Spleen (tissue), 11 donors: ENCODE measurements around the gene VSNL1. TPM values are rescaled to one million over a fixed set of nuclear protein-coding genes. Genes with fewer than 3 reads are reported as not detected.

Source experiments
- DNase-seq: peaks from one replicate; pipeline ENCODE4 v3.0.0-alpha.2; 2020
- H3K27ac ChIP-seq, 8 donors: fragments of 200-600 bp; sonication (generic) in 7 of 8; 1 replicate in 4 of 8; 2 replicates in 4 of 8; pipeline versions ENCODE4 v1.5.0 to v1.8.0; 2016 to 2021; ENCODE audit warnings: inconsistent platforms in 4 of 8, mild to moderate bottlenecking in 4 of 8, moderate library complexity in 1 of 8
- H3K27me3 ChIP-seq, 7 donors: fragments of 200-600 bp; sonication (generic) in 6 of 7; replicated peaks in 1 of 7; 1 replicate in 4 of 7; 2 replicates in 3 of 7; pipeline versions ENCODE4 v1.5.0 to v1.8.0; 2016 to 2021; ENCODE audit warnings: inconsistent platforms in 3 of 7, mild to moderate bottlenecking in 1 of 7
- H3K36me3 ChIP-seq, 6 donors: fragments of 200-600 bp; sonication (generic) in 5 of 6; 1 replicate in 4 of 6; 2 replicates in 2 of 6; pipeline versions ENCODE4 v1.5.0 to v1.8.0; 2016 to 2021; ENCODE audit warnings: inconsistent platforms in 2 of 6
- H3K4me1 ChIP-seq, 6 donors: fragments of 200-600 bp; sonication (generic) in 5 of 6; 1 replicate in 3 of 6; 2 replicates in 3 of 6; pipeline versions ENCODE4 v1.5.0 to v1.8.0; 2016 to 2021; ENCODE audit warnings: inconsistent platforms in 3 of 6
- H3K4me3 ChIP-seq, 8 donors: fragments of 200-600 bp; sonication (generic) in 7 of 8; 1 replicate in 4 of 8; 2 replicates in 4 of 8; pipeline versions ENCODE4 v1.5.0 to v1.8.0; 2016 to 2021; ENCODE audit warnings: inconsistent platforms in 4 of 8, mild to moderate bottlenecking in 4 of 8, moderate library complexity in 2 of 8
- H3K9me3 ChIP-seq, 8 donors: fragments of 200-600 bp; sonication (generic) in 7 of 8; 1 replicate in 4 of 8; 2 replicates in 4 of 8; pipeline versions ENCODE4 v1.5.0 to v1.8.0; 2016 to 2021; ENCODE audit warnings: inconsistent platforms in 4 of 8
- POLR2A ChIP-seq, 3 donors: fragments of 450-650 bp; IDR thresholded peaks; one replicate each; pipeline ENCODE4 v1.5.1; 2017; ENCODE audit warnings: antibody characterized with exemption in 3 of 3, mild to moderate bottlenecking in 1 of 3
- POLR2AphosphoS5 ChIP-seq, 3 donors: sonication (generic); formaldehyde crosslinking; IDR thresholded peaks; one replicate each; pipeline ENCODE4 v1.5.1; 2017; ENCODE audit warnings: antibody characterized with exemption in 3 of 3
- WGBS, 5 donors: extraction: QIAGEN DNeasy Blood & Tissue Kit in 3 of 5; methylation state at CpG; one replicate each; pipeline versions ENCODE4 v1.1.5 to v1.1.7; 2013 to 2018; 5-methylcytosine and 5-hydroxymethylcytosine counted together
- intact Hi-C: fragments of 100-400 bp; cut with DNase I; formaldehyde crosslinking; loops from one replicate; pipeline ENCODE4 v1.15.0; 2023; ENCODE audit warnings: low total_unique reads
- polyA plus RNA-seq, 3 donors: library from polyadenylated mRNA; stranded (reverse); fragments of 200-250 nt; gene quantifications; one replicate each; pipeline ENCODE4 v1.2.1, GENCODE V29; 2013
- total RNA-seq, 7 donors: library from RNA; depleted of rRNA in 3 of 7; stranded (reverse); fragments of >200 nt in 3 of 7; fragmentation: NEBNext Ultra II Directional in 4 of 7; extraction: Animal tissue kit (Norgen Biotek cat#: 25700) in 4 of 7; gene quantifications; one replicate each; pipeline versions ENCODE4 v1.1.0 to v1.2.1, GENCODE V29; 2016 to 2021
- TF ChIP-seq, protein P1 (sequence below), 11 experiments: fragments of 200-600 bp in 7 of 11; fragments of 450-650 bp in 4 of 11; sonication (generic) in 4 of 11; IDR thresholded peaks in 8 of 11; conservative IDR thresholded peaks in 3 of 11; 1 replicate in 7 of 11; 2 replicates in 4 of 11; pipeline versions ENCODE4 v1.4.0 to v1.8.0; 2016 to 2021; ENCODE audit warnings: antibody characterized with exemption in 11 of 11, inconsistent platforms in 4 of 11, mild to moderate bottlenecking in 1 of 11
- donor health status: healthy with polysubstance abuse.
- donor health status: DM: no; HTN: no; CAD: no; lungs with moderate emphysema.
- donor health status: DM: no; HTN: no; CAD: no.
- donor health status: Bipolar disorder and iron deficiency.
- donor health status: healthy.
- donor health status: DM: no; HTN: no; CAD: no.
- donor health status: DM: yes; HTN: yes; CAD: no.

The VSNL1 gene
- total and polyA plus RNA-seq, 10 donors, result 0.06 to 0.16 TPM; not detected in 8

DNA sequence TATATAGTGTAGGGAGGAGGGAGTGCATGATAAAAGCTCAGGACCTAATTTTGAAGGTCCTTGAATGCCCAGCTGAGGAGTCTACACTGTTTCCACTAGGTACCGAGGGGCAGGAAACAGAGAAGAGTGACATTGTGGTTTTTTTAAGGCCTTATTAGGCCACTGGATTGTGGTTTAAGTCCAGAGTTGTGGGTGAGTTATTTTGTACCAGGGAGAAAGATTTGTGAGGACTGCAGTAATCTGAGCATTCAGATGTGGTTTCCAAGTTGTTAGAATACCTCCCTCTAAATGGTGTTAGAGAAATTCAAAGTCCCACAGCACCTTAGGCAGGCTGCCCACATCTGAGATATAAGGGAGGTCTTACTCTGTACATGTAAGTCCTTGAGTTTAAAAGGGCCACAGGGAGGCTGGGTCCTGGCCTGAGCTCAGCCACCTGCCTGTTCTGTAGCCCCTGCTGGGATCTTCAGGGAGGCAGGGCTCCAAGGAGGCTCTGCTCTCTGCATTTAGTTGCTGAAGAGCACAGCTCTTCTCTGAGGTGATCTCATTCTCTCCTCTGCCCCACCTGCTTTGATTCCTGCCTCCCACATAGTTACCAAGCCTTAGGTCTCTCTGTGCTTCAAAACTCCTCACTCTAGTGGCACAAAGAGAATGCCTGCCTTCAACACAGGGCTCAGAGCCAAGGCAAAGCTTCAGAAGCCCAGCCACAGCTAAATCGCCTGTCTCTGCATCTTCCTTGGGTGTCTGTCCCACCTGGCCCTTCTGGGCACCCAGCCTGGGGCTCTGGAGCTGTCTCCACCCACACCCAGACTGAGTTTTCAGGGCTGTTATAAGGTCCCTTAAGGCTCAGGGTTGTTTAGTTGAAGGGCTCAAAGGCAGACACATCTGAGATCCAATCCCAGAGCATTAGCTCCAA is 88.1 kb downstream of the VSNL1 start:
- TF ChIP-seq POLR2AphosphoS5 (IDR thresholded peaks at IDR 0.05), result no peak
- no peaks in the 10 kb centered on the region for H3K4me1 ChIP-seq
- H3K36me3 ChIP-seq, result no peaks in the 10 kb centered on the region
- peaks cover 0 to 12% (median 0%) of the 10 kb centered on the region in 8 donors for H3K9me3 ChIP-seq
- no peak overlapping the region for H3K27ac ChIP-seq
- no peak overlapping the region for H3K4me3 ChIP-seq
- DNase-seq, result no peak
- intact Hi-C loops, result no loop called here
- H3K27me3 ChIP-seq, result no peaks in the 10 kb centered on the region
- WGBS, 5 donors, result 38 to 58% (median 42%) methylated on average over 2 of the region's 2 CpGs

DNA sequence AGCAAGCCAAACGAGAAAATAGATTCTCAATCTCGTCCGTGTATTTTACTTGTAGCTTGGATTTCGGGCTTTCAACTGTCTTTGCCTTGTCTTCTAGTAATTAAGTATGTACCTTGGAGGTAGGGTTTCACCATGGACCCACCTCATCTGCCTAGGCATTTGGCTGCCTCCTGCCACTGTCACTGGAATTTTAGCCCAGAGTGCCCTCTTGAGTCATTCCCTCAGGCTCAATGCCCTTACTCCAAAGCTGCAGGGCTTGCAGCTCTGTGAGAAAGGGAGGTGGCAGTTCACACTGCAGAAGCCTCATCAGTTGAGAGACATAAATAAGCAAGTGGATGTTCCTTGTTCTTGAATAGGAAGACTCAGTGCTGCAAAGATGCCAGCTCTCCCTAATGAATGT is 89.6 kb downstream of the VSNL1 start:
- TF ChIP-seq POLR2AphosphoS5 (IDR thresholded peaks at IDR 0.05) (no peak), POLR2A (IDR thresholded peaks at IDR 0.05) (no peak)
- TF ChIP-seq, protein P1, sequence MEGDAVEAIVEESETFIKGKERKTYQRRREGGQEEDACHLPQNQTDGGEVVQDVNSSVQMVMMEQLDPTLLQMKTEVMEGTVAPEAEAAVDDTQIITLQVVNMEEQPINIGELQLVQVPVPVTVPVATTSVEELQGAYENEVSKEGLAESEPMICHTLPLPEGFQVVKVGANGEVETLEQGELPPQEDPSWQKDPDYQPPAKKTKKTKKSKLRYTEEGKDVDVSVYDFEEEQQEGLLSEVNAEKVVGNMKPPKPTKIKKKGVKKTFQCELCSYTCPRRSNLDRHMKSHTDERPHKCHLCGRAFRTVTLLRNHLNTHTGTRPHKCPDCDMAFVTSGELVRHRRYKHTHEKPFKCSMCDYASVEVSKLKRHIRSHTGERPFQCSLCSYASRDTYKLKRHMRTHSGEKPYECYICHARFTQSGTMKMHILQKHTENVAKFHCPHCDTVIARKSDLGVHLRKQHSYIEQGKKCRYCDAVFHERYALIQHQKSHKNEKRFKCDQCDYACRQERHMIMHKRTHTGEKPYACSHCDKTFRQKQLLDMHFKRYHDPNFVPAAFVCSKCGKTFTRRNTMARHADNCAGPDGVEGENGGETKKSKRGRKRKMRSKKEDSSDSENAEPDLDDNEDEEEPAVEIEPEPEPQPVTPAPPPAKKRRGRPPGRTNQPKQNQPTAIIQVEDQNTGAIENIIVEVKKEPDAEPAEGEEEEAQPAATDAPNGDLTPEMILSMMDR (IDR thresholded peaks at IDR 0.05 in 8 of 11, conservative IDR thresholded peaks at IDR 0.05 in 3 of 11), result no peak
- WGBS, 5 donors, result 91 to 98% (median 92%) methylated on average over 4 of the region's 4 CpGs
- H3K4me1 ChIP-seq, result no peaks in the 10 kb centered on the region
- no peaks in the 10 kb centered on the region for H3K36me3 ChIP-seq
- H3K27ac ChIP-seq, result no peak overlapping the region
- DNase-seq, result no peak
- H3K4me3 ChIP-seq, result no peak overlapping the region
- H3K9me3 ChIP-seq, result peaks cover 0 to 12% (median 0%) of the 10 kb centered on the region in 8 donors
- intact Hi-C loops, result no loop called here
- no peaks in the 10 kb centered on the region for H3K27me3 ChIP-seq

GRCh38 chr2:17634997-17635396 is 94.5 kb downstream of the VSNL1 start:
- Histone ChIP-seq H3K36me3 (no peaks in the 10 kb centered on the region), H3K27ac (no peak overlapping the region), H3K4me3 (no peak overlapping the region), H3K27me3 (no peaks in the 10 kb centered on the region), H3K9me3 (peaks cover 0 to 3% (median 0%) of the 10 kb centered on the region in 8 donors), H3K4me1 (no peaks in the 10 kb centered on the region)
- TF ChIP-seq POLR2AphosphoS5 (IDR thresholded peaks at IDR 0.05) (no peak), POLR2A (IDR thresholded peaks at IDR 0.05) (no peak)
- TF ChIP-seq, protein P1 (IDR thresholded peaks at IDR 0.05 in 8 of 11, conservative IDR thresholded peaks at IDR 0.05 in 3 of 11), result no peak
- intact Hi-C loops, result no loop called here
- no peak for DNase-seq
- 76 to 91% (median 85%) methylated on average over 4 of the region's 4 CpGs for WGBS, 5 donors

DNA sequence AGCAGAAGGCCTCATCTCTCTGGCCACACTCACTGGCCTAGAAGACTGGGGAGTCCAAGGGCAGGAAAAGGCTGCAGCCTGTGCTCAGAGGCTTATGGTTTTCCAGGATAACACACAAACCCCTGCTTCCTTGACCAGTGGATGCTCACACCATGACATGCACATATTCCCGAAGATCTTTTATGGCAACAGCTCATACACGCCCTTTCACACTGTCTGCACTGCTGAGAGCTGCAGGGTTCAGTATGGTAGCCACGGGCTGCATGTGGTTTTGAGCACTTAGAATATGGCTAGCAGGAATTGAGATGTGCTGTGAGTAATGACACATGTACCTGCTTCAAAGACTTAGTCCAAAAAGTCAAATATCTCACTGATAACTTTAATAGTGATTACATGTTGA is 95.8 kb downstream of the VSNL1 start:
- TF ChIP-seq, protein P1 (IDR thresholded peaks at IDR 0.05 in 8 of 11, conservative IDR thresholded peaks at IDR 0.05 in 3 of 11), result no peak
- TF ChIP-seq POLR2AphosphoS5 (IDR thresholded peaks at IDR 0.05) (no peak), POLR2A (IDR thresholded peaks at IDR 0.05) (no peak)
- H3K4me1 ChIP-seq, result no peaks in the 10 kb centered on the region
- intact Hi-C loops, result no loop called here
- 80 to 95% (median 89%) methylated on average over 3 of the region's 3 CpGs for WGBS, 5 donors
- no peak overlapping the region for H3K27ac ChIP-seq
- no peak for DNase-seq
- no peaks in the 10 kb centered on the region for H3K9me3 ChIP-seq
- H3K36me3 ChIP-seq, result no peaks in the 10 kb centered on the region
- H3K27me3 ChIP-seq, result no peaks in the 10 kb centered on the region
- H3K4me3 ChIP-seq, result no peak overlapping the region
